Skeletal muscle cell (primary cell): ENCODE measurements around the gene HOXA3.

Experiments used
- DNase-seq: peaks from one replicate; pipeline ENCODE4 v3.0.0-alpha.2; 2010; ENCODE audit warnings: low read depth
- H3K4me3 ChIP-seq: 2 replicates; pipeline ENCODE4 v1.5.1; 2011; ENCODE audit warnings: low read depth, mild to moderate bottlenecking, control low read depth, low read length, moderate library complexity

HOXA3 gene

GRCh38 chr7:27137640-27138315, 14.6 kb downstream of the HOXA3 start:
- H3K4me3 ChIP-seq: no peak overlapping the region
- DNase-seq: no peak

GRCh38 chr7:27134392-27134791, 18.0 kb downstream of the HOXA3 start:
- peak; percentile 89 for DNase-seq
- no peak overlapping the region for H3K4me3 ChIP-seq

- no peak for DNase-seq
- H3K4me3 ChIP-seq: no peak overlapping the region
These were observed 18.8 kb downstream of the HOXA3 start for GRCh38 chr7:27133409-27134231.

- H3K4me3 ChIP-seq: no peak overlapping the region
- DNase-seq: no peak
These were observed 19.4 kb downstream of the HOXA3 start for GRCh38 chr7:27132978-27133377.

GRCh38 chr7:27132214-27132613, 20.2 kb downstream of the HOXA3 start:
- no peak overlapping the region for H3K4me3 ChIP-seq
- no peak for DNase-seq

GRCh38 chr7:27131390-27131819, 21.0 kb downstream of the HOXA3 start:
- no peak for DNase-seq
- peak overlapping the region; percentile 67 for H3K4me3 ChIP-seq

GRCh38 chr7:27130540-27131389, 21.6 kb downstream of the HOXA3 start, which contains the start of gene HOXA4:
HOXA4 (minus strand) TSS chr7:27130757; CDS start chr7:27130733, 24 bp downstream.
- peak within 1 kb of the TSS; percentile 67 for H3K4me3 ChIP-seq
- peak; percentile 59 for DNase-seq

- peak overlapping the region; percentile 67 for H3K4me3 ChIP-seq
- DNase-seq: no peak
These were observed 22.4 kb downstream of the HOXA3 start for GRCh38 chr7:27129729-27130539.

- no peak for DNase-seq
- no peak overlapping the region for H3K4me3 ChIP-seq
These were observed 23.3 kb downstream of the HOXA3 start for GRCh38 chr7:27128776-27129728.

- DNase-seq: no peak
- H3K4me3 ChIP-seq: no peak overlapping the region
These were observed 24.3 kb downstream of the HOXA3 start for GRCh38 chr7:27128034-27128433.

- no peak for DNase-seq
- no peak overlapping the region for H3K4me3 ChIP-seq
These were observed 25.6 kb downstream of the HOXA3 start for GRCh38 chr7:27126596-27127327.

GRCh38 chr7:27125986-27126394, 26.4 kb downstream of the HOXA3 start:
- no peak for DNase-seq
- no peak overlapping the region for H3K4me3 ChIP-seq

- DNase-seq: no peak
- H3K4me3 ChIP-seq: no peak overlapping the region
These were observed 27.3 kb downstream of the HOXA3 start for GRCh38 chr7:27124902-27125689.

- H3K4me3 ChIP-seq: no peak overlapping the region
- DNase-seq: no peak
These were observed 28.1 kb downstream of the HOXA3 start for GRCh38 chr7:27124096-27124901.

- H3K4me3 ChIP-seq: no peak overlapping the region
- no peak for DNase-seq
These were observed 28.8 kb downstream of the HOXA3 start for GRCh38 chr7:27123477-27124053.
